ENCODE data around the gene EXOC3L4. TPM values are rescaled to one million over a fixed set of nuclear protein-coding genes. Genes with fewer than 3 reads are reported as not detected.

Gene EXOC3L4
- total RNA-seq, 1 donor from 2014 or later = not detected

DNA sequence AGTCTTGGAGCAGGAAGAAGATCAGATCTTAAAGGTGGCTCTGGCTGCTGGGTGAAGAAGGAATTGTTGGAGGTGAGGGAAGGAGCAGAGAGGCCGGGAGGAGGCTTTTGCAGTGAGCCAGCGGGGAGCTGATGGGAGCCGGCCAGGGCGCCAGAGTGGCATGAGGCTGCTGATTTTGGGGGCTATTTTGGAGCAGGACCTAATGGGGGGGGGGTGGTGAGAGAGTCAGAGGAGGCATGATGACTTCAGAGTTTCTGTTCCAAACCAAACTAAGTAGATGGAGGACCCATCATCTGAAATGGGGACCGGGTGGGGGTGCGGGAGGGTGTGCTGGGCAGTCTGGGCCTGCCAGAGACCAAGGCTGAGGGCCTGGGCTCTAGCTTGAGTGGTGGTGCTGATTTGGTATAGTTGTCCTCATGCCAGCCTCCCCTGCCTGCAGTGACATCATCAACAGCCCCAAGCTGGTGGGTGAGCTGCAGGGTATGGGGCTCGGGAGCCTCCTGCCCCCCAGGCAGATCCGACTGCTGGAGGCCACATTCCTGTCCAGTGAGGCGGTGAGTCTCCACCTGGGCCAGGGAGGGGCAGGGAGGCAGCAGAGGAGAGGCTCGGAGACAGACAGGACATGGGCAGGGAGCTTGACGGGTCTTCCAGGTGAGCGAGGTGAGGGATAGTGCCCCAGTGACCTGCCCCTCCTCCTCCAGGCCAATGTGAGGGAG lies 34.9 kb downstream of the EXOC3L4 start:
- H3K9me3 Mint-ChIP-seq = no peaks in the 10 kb centered on the region
- H3K4me1 Mint-ChIP-seq = peaks cover 21% of the 10 kb centered on the region
- H3K79me2 ChIP-seq (ENCODE audit: low read depth) = no peaks in the 10 kb centered on the region
- no peaks in the 10 kb centered on the region for H3K4me1 ChIP-seq
- H3K9ac ChIP-seq = no peak overlapping the region
- H3K36me3 Mint-ChIP-seq = no peaks in the 10 kb centered on the region
- no peak overlapping the region for H3K4me2 ChIP-seq
- peaks cover 14% of the 10 kb centered on the region for H4K20me1 ChIP-seq (ENCODE audit: low read depth)
- no peak overlapping the region for H3K27ac ChIP-seq
- no peak for DNase-seq (ENCODE audit: low spot score)
- peaks cover 40% of the 10 kb centered on the region for H3K27me3 ChIP-seq
- no peak overlapping the region for H2AFZ ChIP-seq (replicated peaks)
- H3K27ac Mint-ChIP-seq = no peak overlapping the region
- no peak overlapping the region for H3K4me3 ChIP-seq
- peaks cover 14% of the 10 kb centered on the region for H3F3A ChIP-seq (ENCODE audit: low read depth)
- no peaks in the 10 kb centered on the region for H3K9me3 ChIP-seq (ENCODE audit: low read depth)
- TF ChIP-seq EZH2phosphoT487 (IDR thresholded peaks at IDR 0.05) (no peak), EZH2 (IDR thresholded peaks at IDR 0.05) (no peak)
- TF ChIP-seq, protein P1, sequence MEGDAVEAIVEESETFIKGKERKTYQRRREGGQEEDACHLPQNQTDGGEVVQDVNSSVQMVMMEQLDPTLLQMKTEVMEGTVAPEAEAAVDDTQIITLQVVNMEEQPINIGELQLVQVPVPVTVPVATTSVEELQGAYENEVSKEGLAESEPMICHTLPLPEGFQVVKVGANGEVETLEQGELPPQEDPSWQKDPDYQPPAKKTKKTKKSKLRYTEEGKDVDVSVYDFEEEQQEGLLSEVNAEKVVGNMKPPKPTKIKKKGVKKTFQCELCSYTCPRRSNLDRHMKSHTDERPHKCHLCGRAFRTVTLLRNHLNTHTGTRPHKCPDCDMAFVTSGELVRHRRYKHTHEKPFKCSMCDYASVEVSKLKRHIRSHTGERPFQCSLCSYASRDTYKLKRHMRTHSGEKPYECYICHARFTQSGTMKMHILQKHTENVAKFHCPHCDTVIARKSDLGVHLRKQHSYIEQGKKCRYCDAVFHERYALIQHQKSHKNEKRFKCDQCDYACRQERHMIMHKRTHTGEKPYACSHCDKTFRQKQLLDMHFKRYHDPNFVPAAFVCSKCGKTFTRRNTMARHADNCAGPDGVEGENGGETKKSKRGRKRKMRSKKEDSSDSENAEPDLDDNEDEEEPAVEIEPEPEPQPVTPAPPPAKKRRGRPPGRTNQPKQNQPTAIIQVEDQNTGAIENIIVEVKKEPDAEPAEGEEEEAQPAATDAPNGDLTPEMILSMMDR (IDR thresholded peaks at IDR 0.05) = no peak
- no peak overlapping the region for H3K4me3 Mint-ChIP-seq
- H3K36me3 ChIP-seq = no peaks in the 10 kb centered on the region
- peaks cover 15% of the 10 kb centered on the region for H3K27me3 Mint-ChIP-seq (ENCODE audit: insufficient read depth, low read depth)

- Histone ChIP-seq H3K4me3 (no peak overlapping the region), H3K4me1 (no peaks in the 10 kb centered on the region), H3K9ac (no peak overlapping the region), H3K36me3 (no peaks in the 10 kb centered on the region), H3K9me3 (ENCODE audit: low read depth) (no peaks in the 10 kb centered on the region), H2AFZ (replicated peaks) (no peak overlapping the region), H3K27ac (no peak overlapping the region), H3K27me3 (peaks cover 33% of the 10 kb centered on the region), H3F3A (ENCODE audit: low read depth) (peaks cover 14% of the 10 kb centered on the region), H4K20me1 (ENCODE audit: low read depth) (peaks cover 14% of the 10 kb centered on the region), H3K79me2 (ENCODE audit: low read depth) (no peaks in the 10 kb centered on the region), H3K4me2 (no peak overlapping the region)
- DNase-seq (ENCODE audit: low spot score) = no peak
- Mint-ChIP-seq H3K9me3 (no peaks in the 10 kb centered on the region), H3K4me1 (peaks cover 24% of the 10 kb centered on the region), H3K27ac (peak overlapping the region; percentile 85), H3K27me3 (ENCODE audit: insufficient read depth, low read depth) (peaks cover 19% of the 10 kb centered on the region), H3K4me3 (no peak overlapping the region), H3K36me3 (no peaks in the 10 kb centered on the region)
- TF ChIP-seq, protein P1 (IDR thresholded peaks at IDR 0.05) = no peak
- no peak for TF ChIP-seq EZH2 (IDR thresholded peaks at IDR 0.05)
- TF ChIP-seq EZH2phosphoT487 (IDR thresholded peaks at IDR 0.05) = no peak
Measured at GRCh38 chr14:103130017-103130764, 35.7 kb downstream of the EXOC3L4 start.

GRCh38 chr14:103130965-103131364 lies 36.4 kb downstream of the EXOC3L4 start:
- H3F3A ChIP-seq (ENCODE audit: low read depth) = peaks cover 14% of the 10 kb centered on the region
- H3K9me3 Mint-ChIP-seq = no peaks in the 10 kb centered on the region
- peaks cover 25% of the 10 kb centered on the region for H3K27me3 ChIP-seq
- H3K79me2 ChIP-seq (ENCODE audit: low read depth) = no peaks in the 10 kb centered on the region
- no peak overlapping the region for H2AFZ ChIP-seq (replicated peaks)
- no peaks in the 10 kb centered on the region for H3K4me1 ChIP-seq
- no peak overlapping the region for H3K4me2 ChIP-seq
- H3K27ac ChIP-seq = no peak overlapping the region
- no peak overlapping the region for H3K9ac ChIP-seq
- H3K4me3 ChIP-seq = no peak overlapping the region
- no peak for DNase-seq (ENCODE audit: low spot score)
- H3K4me3 Mint-ChIP-seq = peak overlapping the region; percentile 27
- peaks cover 14% of the 10 kb centered on the region for H4K20me1 ChIP-seq (ENCODE audit: low read depth)
- peaks cover 24% of the 10 kb centered on the region for H3K4me1 Mint-ChIP-seq
- H3K27me3 Mint-ChIP-seq (ENCODE audit: insufficient read depth, low read depth) = peaks cover 22% of the 10 kb centered on the region
- no peaks in the 10 kb centered on the region for H3K36me3 Mint-ChIP-seq
- H3K9me3 ChIP-seq (ENCODE audit: low read depth) = no peaks in the 10 kb centered on the region
- no peak for TF ChIP-seq EZH2phosphoT487 (IDR thresholded peaks at IDR 0.05)
- H3K36me3 ChIP-seq = no peaks in the 10 kb centered on the region
- no peak overlapping the region for H3K27ac Mint-ChIP-seq

DNA sequence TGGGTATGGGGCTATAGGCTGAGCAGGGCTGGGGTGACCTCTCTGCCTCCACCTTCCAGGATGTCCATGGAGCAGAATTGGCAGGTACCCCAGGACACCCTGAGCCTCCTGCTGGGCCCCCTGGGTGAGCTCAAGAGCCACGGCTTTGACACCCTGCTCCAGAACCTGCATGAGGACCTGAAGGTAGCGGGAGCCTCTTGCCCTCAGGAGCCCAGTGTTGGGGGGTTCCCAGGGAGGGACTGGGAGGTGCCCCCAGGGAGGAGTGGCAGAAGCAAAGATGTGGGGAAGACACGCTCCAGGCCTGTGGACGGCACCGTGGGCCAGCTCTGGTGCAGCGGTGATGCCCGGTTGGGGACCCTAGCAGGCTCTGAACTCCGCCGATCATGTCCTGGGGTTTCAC lies 37.1 kb downstream of the EXOC3L4 start:
- H3K9ac ChIP-seq = no peak overlapping the region
- no peaks in the 10 kb centered on the region for H3K9me3 ChIP-seq (ENCODE audit: low read depth)
- H3K27me3 ChIP-seq = peaks cover 19% of the 10 kb centered on the region
- H3F3A ChIP-seq (ENCODE audit: low read depth) = peaks cover 9% of the 10 kb centered on the region
- H2AFZ ChIP-seq (replicated peaks) = no peak overlapping the region
- H3K79me2 ChIP-seq (ENCODE audit: low read depth) = no peaks in the 10 kb centered on the region
- no peaks in the 10 kb centered on the region for H3K4me1 ChIP-seq
- DNase-seq (ENCODE audit: low spot score) = no peak
- no peak overlapping the region for H3K4me2 ChIP-seq
- Mint-ChIP-seq H3K4me3 (no peak overlapping the region), H3K27ac (no peak overlapping the region), H3K9me3 (no peaks in the 10 kb centered on the region), H3K36me3 (no peaks in the 10 kb centered on the region), H3K4me1 (peaks cover 22% of the 10 kb centered on the region), H3K27me3 (ENCODE audit: insufficient read depth, low read depth) (peaks cover 20% of the 10 kb centered on the region)
- H4K20me1 ChIP-seq (ENCODE audit: low read depth) = peaks cover 9% of the 10 kb centered on the region
- no peak overlapping the region for H3K27ac ChIP-seq
- no peaks in the 10 kb centered on the region for H3K36me3 ChIP-seq
- TF ChIP-seq EZH2 (IDR thresholded peaks at IDR 0.05) = no peak
- TF ChIP-seq EZH2phosphoT487 (IDR thresholded peaks at IDR 0.05) = no peak
- TF ChIP-seq, protein P1 (IDR thresholded peaks at IDR 0.05) = no peak
- no peak overlapping the region for H3K4me3 ChIP-seq
